ENCODE measurements around the gene CTSZ.
"Not testable (repeated sequence)": the region's sequence is repeated elsewhere in the genome, so short reads cannot be mapped to it uniquely, and the experiment has no call there.

CTSZ gene

DNA sequence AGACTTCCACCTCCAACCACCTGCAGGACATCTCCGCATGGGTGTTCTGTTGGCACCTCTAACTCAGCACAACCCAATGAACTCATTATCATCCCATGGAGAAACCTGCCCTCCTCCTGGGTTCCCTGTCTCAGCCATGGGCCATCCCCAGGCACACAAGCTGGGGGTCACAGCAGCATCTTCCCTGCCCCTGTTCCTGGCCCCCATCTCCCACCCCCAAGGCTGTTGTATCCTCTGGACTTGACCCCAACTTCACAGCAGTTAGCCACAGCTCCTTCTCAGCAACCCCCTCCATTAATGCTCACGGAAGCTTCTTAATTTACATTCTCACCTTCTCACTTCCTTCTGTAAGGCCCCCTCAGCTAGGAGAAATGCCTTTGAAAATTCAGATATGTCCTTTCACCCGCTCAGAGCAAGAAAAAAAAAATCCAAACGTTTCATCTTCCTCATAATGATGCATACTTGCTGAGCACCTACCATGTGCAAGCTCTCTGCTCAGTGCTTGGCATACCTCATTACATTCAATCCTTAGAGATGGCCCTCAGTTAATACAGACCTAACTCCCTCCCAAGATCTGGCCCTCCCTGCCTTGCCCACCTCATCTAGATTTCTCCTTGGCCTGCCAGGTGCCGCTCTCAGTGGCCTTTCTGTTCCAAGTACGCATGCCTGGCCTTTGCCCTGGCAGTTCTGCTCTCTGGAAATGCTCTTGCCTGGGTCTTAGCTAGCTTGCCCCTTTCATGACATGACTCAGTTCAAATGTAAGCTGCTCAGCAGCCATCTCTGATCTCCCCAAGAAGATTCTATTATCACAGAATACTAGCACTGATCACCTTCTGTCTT, 28.5 kb downstream of the CTSZ start:
- DNase-seq = no peak

GRCh38 chr20:58976061-58976730, 30.9 kb downstream of the CTSZ start:
- DNase-seq = no peak

DNA sequence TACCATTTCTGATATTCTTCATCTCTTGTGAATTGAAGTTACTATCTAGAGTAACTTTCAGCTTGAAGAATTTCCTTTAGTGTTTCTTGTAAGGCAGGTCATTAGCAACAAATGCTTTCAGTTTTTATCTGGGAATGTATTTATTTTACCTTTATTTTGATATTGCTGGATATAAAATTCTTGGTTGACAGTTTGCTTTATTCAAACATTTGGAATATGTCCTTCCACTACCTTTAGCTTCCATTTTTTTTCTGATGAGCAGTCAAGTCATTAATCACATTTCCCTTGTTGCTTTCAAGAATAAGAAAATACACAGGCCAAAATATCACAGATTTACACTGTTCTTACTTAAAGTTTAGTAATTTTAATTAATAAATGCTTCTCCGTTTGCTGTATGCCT, 31.7 kb downstream of the CTSZ start:
- no peak for DNase-seq

DNA sequence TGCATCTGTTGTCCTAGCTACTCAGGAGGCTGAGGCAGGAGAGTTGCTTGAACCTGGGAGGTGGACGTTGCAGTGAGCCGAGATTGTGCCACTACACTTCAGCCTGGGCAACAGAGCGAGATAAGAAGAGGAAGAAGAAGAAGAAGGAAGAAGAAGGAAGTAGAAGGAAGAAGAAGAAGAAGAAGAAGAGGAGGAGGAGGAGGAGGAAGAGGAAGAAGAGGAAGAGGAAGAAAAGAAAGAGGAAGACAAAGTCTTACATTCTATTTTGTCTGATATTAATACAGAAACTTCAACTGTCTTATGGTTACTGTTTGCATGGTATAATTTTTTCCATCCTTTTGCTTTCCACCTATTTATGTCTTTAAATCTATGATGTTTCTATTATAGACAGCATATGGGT, 33.2 kb downstream of the CTSZ start:
- DNase-seq = no peak

DNA sequence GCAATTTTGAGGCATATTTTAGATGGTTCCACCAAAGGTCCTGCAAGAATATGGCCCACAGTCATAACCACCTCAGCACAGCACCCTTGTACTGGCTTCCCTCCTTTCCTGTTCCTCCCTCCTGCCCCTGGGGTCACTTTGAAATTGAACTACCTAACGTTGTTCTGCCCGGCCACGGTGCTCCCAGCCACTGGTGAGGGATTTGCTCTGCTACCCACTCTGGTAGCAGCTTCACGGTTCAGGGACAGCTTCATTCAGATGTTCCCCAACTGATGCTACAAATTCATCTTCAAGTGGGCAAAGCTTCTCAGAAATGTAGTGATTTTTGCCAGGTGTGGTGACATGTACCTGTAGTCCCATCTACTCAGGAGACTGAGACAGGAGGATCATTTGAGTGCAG, 33.9 kb downstream of the CTSZ start:
- DNase-seq = no peak

DNA sequence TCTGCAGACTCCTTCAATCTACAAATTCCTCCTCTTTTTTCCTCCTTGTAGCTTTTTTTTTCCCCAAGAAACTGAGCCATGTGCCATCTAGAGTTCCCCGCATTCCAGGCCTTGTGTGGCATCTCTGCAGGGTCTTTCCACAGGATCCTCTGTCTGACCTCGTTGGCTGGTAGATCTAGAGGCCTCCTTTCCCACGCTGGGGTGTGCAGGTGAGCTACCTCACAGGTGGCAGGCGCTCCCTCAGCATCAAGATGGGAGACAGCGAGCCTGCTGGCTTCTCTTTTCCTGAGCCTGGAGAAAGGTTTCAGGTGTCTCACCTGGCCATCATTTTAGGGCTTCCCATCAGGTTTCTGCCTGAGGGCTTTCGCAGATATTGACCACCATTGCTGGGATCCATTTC, 35.6 kb downstream of the CTSZ start:
- DNase-seq = no peak

GRCh38 chr20:58970146-58970545, 36.9 kb downstream of the CTSZ start:
- no peak for DNase-seq

DNA sequence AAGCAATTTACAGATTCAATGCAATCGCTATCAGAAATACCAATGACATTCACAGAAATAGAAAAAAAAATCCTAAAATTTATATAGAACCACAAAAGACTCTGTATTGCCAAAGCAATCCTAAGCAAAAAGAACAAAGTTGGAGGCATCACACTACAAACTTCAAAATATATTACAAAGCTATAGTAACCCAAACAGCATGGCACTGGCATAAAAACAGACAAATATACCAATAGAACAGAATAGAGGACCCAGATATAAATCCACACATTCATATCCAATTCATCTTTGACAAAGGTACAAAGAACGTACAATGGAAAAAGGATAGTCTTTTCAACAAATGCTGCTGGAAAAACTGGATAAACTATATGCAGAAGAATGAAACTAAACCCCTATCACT, 37.6 kb downstream of the CTSZ start:
- DNase-seq = no peak

GRCh38 chr20:58967652-58968429, 39.2 kb downstream of the CTSZ start:
- no peak for DNase-seq

DNA sequence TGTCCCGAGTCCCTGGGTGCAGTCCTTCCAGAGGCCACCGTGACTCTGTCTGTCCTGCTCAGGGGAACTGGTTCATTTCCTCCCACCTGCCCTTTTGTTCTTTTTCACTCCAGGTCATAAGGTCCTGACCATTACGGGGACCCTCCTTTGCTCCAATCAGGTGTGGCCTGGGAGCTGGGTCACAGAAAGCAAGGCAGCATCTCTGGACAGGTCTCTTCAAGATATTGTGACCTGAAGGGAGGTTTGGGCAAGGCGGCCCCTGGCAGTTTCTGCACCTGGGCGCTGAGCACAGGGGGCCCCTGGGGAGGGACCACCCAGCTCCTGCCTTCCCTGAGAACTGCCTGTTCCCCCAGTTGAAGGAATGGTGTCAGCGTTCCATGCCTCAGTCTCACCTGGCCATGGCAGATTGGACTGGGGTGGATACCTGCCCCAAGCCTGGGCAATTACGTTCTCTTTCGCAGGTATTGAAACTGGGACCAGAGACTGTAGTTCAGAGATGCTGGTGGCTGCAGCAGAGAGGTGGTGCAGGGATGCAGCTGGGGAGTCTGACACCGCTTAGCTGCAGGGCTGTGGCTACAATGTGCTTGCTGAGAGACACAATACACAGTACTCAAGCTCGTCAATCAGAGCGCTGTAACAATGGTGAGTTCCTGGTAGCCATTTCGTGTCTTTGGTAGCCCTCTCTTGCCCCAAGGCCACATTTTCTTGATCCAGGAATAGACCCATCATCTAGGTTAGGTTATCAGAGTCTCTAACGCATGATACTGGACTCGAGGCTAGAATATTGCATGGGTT, 41.6 kb downstream of the CTSZ start:
- no peak for DNase-seq

DNA sequence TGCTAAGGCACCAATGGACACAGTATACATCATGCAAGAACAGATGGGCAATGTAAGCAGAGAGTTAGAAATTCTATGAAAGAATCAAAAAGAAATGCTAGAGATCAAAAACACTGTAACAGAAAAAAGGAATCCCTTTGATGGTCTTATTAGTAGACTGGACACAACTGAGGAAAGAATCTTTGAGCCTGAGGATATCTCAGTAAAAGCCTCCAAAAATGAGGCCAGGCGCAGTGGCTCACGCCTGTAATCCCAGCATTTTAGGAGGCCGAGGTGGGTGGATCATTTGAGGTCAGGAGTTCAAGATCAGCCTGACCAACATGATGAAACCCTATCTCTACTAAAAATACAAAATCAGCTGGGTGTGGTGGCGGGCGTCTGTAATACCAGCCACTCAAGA, 43.1 kb downstream of the CTSZ start:
- DNase-seq = not testable (repeated sequence)

DNA sequence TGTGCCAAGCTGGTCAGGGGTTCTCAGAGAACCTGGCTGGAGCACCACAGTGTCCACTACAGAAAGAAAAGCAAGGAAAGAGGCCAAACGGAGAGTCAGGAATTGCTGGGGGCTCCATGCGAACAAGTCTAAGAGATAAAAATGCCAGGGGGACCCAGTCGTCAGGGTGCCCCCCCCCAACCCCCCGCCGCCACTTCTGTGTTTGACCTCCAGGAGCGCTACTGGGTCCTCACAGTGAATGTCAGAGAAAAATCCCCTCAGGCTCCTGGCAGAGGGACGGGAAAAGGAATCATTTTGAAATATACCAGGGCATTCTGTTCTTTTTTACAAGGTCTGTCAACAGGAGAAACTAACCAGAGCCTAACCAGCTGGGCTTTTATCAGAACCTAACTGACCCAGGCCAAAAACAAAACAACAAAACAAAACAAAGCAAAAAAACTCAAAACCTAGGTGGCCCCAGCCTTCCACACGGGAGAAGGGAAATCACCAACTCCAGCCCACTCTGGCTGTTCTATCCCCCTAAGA, 43.9 kb downstream of the CTSZ start:
- no peak for DNase-seq

GRCh38 chr20:58959652-58960051, 47.4 kb downstream of the CTSZ start:
- DNase-seq = no peak

GRCh38 chr20:58956078-58956477, 51.0 kb downstream of the CTSZ start:
- DNase-seq = no peak

DNA sequence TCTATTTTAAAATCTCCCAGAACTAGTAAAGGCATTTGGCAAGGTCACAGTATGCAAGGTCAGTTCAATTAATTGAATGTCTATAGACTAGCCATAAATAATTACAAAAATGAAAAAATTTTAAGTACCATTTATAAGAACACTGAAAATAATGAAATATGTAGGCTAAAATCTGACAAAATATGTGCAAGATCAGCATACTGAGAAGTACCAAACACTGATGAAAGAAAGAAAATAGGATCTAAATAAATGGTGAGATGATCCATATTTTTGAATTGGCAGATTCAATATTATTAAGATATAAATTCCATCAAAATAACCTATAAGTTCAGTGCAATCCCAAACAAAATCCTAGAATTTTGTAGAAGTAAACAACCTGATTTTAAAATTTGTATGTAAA, 54.0 kb downstream of the CTSZ start:
- no peak for DNase-seq

DNA sequence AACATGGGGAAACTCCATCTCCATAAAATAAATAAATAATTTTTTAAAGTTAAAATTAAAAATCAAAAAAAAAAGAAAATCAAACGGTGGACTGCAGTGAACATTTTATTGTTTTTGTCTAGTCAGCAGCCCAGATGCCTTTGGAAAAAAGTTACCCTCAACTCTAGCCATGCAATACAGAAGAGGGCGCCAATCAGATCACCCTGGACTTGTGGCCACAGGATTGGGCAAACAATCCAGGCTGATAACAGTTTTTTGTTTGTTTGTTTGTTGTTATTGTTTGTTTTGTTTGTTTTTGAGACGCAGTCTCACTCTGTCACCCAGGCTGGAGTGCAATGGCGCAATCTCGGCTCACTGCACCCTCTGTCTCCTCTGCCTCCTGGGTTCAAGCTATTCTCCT, 56.5 kb downstream of the CTSZ start:
- DNase-seq = no peak

- not testable (repeated sequence) for DNase-seq
These were observed 59.2 kb downstream of the CTSZ start for GRCh38 chr20:58947797-58948388.

DNA sequence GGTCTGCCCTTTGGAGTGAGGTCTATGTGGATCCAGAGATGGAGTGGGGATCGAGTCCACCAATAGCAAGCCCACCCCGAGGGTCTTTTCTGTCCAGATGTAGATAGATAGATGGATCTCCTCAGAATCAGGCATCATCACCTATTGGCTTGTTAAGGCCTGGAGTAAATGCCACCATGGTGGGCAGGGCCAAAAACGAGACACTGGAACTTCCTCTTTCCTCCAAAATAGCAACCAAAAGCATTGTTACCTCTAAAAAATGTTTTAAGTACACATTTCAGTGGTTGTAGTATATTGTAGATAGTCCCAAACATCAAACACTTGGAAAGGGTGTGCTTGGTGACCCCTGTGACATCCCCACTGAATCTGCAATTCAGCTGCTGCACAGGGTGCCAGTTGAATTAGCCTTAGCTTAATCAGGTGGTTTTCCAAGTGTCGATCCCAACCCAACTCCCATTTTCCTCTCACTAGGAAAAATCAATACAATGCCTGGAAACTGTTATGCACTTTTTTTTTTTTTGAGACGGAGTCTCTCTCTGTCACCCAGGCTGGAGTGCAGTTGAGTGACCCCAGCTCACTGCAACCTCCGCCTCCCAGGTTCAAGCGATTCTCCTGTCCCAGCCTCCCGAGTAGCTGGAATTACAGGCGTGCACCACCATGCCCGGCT, 61.0 kb downstream of the CTSZ start:
- DNase-seq = no peak
